ENCODE measurements around the gene ADAMTS7.
"Not testable (repeated sequence)": the region's sequence is repeated elsewhere in the genome, so short reads cannot be mapped to it uniquely, and the experiment has no call there.

ADAMTS7 gene

DNA sequence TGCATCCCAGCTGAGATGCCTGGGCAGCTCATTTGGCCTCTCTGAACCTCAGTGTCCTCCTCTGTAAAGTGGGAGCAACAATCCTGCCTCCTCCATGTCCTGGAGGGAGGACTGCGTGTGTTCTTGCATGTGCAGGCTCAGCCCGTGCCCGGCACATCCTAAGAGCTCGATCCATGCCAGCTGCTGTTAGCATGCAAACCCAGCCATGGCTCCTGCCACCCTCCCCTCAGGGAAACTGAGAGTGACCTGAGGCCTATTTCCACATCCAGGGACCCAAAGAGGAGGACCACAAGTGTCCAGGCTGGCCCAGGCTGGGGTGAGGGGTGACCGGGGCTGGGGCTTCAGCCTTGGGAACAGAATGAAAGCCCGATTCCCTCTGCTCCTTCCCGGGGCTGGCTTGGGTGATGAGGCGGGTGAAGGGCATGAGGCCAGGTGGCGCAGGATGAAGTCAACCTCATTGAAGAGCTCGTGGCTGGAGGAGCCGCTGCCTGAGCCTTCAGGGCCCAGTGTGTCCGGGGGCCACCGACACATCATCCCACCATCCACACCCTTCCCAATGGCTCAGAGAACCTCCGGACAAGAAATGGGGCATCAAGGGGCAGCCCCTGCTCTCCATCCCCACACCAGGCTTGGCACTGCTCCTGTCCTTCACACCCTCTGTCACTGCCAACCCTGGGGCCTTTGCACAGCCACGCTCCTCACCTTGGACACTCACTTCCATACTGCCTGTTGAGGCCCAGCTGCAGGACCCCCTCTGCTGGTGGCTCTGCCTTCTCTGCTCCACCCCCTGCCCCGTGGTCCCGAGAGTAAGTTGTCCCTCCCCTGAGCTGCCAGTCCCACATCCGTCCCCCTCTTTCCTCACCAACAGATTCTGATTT lies 42.5 kb downstream of the ADAMTS7 start:
- no peak for ATAC-seq
- no peak for TF ChIP-seq POU6F1 (CRISPR knock-in tag; IDR thresholded peaks at IDR 0.05; ENCODE audit: borderline replicate concordance, low read depth)
- TF ChIP-seq BACH2 (CRISPR knock-in tag; IDR thresholded peaks at IDR 0.05; ENCODE audit: borderline replicate concordance) = no peak

- ATAC-seq = no peak
Observed at GRCh38 chr15:78768096-78768495, 43.2 kb downstream of the ADAMTS7 start.

DNA sequence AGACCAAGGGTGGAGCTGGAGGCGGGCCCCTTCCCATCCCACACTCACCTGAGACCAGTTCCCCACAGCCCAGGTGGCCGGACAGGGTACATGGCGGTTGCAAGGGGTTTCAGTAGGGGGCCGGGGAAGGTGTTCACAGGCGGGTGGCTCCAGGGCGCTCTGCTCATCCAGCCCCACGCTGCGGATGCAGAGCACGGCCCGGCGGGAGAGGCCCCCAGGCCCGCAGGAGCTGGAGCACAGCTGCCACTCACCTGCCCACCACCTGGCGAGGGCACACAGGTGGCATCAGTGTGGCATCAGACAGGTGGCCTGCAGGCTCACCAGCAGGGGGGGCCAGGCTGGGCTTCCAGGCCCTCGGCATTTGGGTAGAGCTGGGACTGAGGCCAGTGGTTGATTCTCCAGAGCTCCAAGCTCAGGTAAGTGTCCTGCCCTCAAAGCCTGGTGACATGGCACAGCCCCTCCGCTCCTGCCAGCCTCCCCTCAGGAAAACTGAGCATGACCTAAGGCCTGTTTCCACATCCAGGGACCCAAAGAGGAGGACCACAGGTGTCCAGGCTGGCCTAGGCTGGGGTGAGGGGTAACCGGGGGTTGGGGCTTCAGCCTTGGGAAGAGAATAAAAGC lies 43.8 kb downstream of the ADAMTS7 start:
- no peak for TF ChIP-seq ARNTL (CRISPR knock-in tag; IDR thresholded peaks at IDR 0.05; ENCODE audit: borderline replicate concordance, low read depth)
- no peak for TF ChIP-seq CSRNP3 (CRISPR knock-in tag; IDR thresholded peaks at IDR 0.05)
- TF ChIP-seq, protein P1, sequence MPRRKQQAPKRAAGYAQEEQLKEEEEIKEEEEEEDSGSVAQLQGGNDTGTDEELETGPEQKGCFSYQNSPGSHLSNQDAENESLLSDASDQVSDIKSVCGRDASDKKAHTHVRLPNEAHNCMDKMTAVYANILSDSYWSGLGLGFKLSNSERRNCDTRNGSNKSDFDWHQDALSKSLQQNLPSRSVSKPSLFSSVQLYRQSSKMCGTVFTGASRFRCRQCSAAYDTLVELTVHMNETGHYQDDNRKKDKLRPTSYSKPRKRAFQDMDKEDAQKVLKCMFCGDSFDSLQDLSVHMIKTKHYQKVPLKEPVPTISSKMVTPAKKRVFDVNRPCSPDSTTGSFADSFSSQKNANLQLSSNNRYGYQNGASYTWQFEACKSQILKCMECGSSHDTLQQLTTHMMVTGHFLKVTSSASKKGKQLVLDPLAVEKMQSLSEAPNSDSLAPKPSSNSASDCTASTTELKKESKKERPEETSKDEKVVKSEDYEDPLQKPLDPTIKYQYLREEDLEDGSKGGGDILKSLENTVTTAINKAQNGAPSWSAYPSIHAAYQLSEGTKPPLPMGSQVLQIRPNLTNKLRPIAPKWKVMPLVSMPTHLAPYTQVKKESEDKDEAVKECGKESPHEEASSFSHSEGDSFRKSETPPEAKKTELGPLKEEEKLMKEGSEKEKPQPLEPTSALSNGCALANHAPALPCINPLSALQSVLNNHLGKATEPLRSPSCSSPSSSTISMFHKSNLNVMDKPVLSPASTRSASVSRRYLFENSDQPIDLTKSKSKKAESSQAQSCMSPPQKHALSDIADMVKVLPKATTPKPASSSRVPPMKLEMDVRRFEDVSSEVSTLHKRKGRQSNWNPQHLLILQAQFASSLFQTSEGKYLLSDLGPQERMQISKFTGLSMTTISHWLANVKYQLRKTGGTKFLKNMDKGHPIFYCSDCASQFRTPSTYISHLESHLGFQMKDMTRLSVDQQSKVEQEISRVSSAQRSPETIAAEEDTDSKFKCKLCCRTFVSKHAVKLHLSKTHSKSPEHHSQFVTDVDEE (CRISPR knock-in tag; IDR thresholded peaks at IDR 0.05) = no peak
- no peak for TF ChIP-seq ZFP3 (CRISPR knock-in tag; IDR thresholded peaks at IDR 0.05)
- no peak for TF ChIP-seq GLIS3 (CRISPR knock-in tag; IDR thresholded peaks at IDR 0.05)
- no peak for TF ChIP-seq ZFP30 (CRISPR knock-in tag; IDR thresholded peaks at IDR 0.05)
- no peak for TF ChIP-seq BACH2 (CRISPR knock-in tag; IDR thresholded peaks at IDR 0.05; ENCODE audit: borderline replicate concordance)
- TF ChIP-seq ZNF565 (CRISPR knock-in tag; conservative IDR thresholded peaks at IDR 0.05; ENCODE audit: low read depth) = no peak
- TF ChIP-seq CSDC2 (CRISPR knock-in tag; IDR thresholded peaks at IDR 0.05) = no peak
- ATAC-seq = no peak

More at GRCh38 chr15:78768096-78768495, 43.2 kb downstream of the ADAMTS7 start:
- TF ChIP-seq BACH2 (CRISPR knock-in tag; IDR thresholded peaks at IDR 0.05; ENCODE audit: borderline replicate concordance) (no peak), ZNF565 (CRISPR knock-in tag; conservative IDR thresholded peaks at IDR 0.05; ENCODE audit: low read depth) (no peak), ZFP3 (CRISPR knock-in tag; IDR thresholded peaks at IDR 0.05) (no peak), ZNF8 (CRISPR knock-in tag; IDR thresholded peaks at IDR 0.05) (no peak), OSR1 (CRISPR knock-in tag; IDR thresholded peaks at IDR 0.05) (no peak)

DNA sequence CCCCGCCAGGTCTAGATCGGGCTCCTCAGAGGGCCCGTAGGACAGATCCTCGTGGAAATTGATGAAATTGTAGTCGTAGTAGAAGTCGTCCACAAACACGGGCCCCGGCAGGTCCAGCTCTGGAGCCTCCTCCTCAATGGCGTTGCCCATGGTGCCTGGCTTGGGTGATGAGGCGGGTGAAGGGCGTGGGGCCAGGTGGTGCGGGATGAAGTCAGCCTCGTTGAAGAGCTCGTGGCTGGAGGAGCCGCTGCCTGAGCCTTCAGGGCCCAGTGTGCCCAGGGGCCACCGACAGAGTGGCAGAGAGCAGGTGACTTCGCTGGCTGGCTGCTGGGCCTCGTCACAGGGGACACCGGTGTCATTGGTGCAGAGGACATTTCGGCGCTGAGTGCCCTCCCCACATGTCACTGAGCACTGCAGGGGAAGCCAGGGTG lies 44.6 kb downstream of the ADAMTS7 start:
- not testable (repeated sequence) for ATAC-seq

DNA sequence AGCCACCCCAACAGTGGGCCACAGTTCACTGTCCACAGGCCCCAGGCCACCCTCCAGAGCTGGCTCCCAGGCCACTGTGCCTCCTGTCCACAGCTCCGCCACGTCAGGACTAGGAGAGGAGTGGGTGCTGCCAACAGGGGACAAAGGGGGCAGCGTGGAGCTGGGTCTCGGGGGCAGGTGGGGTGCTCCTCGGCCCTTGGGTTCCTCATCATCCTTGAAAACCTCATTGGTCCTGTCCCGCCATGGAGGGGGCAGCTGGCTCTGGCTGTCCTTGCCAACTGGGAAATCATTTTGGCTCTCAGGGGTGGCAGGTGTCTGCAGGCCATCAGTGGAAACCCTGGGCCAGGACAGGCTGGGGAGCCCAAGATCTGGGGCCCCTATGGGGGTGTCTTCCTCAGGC lies 45.2 kb downstream of the ADAMTS7 start:
- ATAC-seq = no peak
- TF ChIP-seq CSRNP3 (CRISPR knock-in tag; IDR thresholded peaks at IDR 0.05) (no peak), ZFP30 (CRISPR knock-in tag; IDR thresholded peaks at IDR 0.05) (no peak), ZNF70 (CRISPR knock-in tag; IDR thresholded peaks at IDR 0.05) (no peak), BACH2 (CRISPR knock-in tag; IDR thresholded peaks at IDR 0.05; ENCODE audit: borderline replicate concordance) (no peak)

GRCh38 chr15:78765154-78765860 lies 46.0 kb downstream of the ADAMTS7 start:
- not testable (repeated sequence) for ATAC-seq

DNA sequence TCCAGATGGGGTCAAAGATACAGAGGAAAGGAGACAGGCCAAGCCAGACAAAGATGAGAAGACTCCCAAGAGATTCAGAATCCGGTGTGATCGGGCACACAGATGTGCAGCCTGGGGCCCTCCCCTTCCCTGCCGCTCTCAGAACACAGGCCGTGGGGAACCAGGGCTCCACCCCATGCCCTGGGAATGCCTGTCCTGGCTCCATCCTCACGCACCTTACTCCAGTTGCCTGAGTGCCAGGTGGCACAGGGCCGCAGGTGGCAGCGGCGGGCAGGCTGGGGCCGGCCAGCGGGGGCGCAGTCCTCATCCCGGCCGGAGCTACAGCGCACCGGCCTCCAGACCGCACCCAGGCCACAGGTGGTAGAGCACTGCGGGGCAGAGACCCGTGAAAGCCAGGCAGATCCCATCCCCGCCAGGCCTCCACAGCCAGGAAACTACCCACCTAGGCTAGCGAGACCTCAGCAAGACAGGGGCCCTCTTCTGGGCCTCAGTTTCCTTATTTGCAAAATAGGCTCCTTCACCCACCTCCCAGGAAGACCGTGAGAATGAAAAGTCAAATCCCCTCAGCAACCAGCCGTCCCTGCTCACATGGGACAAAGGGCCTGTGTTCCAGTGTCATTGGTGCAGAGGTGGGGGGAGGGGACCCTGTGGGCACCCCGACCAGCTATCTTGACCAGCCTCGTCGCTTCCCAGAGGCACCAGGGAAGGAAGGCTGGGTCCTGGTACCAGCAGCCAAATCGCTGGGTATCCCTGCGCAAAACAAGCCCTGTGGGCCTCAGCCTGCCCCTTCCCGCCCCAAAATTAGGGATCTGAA lies 46.7 kb downstream of the ADAMTS7 start:
- ATAC-seq = not testable (repeated sequence)

Data from SK-N-SH treated with all-trans-retinoic acid at 6 μM for 48 hours (cell line).